SHP77 (cell line): ENCODE results near the gene ABLIM3.
"Not testable (repeated sequence)": the region's sequence is repeated elsewhere in the genome, so short reads cannot be mapped to it uniquely, and the experiment has no call there.

Experiments
- DNase-seq, 2 experiments: peaks; one replicate each; lab custom pipeline; 2025; lab: John Stamatoyannopoulos, UW

ABLIM3 gene

DNA sequence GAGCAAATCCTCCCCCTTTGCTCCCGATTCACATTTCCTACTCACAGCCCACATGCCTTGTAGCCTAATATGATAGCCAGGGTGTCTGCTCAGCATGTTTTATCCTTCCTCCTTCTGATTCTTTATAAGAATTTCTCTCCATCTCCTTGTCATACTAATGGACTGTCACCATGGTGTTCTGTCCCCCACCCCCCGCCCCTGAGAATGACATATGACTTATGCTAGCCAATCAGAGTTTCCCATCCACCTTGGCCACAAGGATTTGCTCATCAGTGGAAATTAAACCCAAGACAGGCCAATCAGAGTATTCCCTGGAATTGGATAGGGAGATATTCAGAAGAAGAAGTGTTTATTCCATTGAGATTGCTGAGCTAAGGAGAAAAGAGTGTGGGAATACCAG, 16.0 kb downstream of the ABLIM3 start:
- peak; percentile 25 to 49 for DNase-seq

DNA sequence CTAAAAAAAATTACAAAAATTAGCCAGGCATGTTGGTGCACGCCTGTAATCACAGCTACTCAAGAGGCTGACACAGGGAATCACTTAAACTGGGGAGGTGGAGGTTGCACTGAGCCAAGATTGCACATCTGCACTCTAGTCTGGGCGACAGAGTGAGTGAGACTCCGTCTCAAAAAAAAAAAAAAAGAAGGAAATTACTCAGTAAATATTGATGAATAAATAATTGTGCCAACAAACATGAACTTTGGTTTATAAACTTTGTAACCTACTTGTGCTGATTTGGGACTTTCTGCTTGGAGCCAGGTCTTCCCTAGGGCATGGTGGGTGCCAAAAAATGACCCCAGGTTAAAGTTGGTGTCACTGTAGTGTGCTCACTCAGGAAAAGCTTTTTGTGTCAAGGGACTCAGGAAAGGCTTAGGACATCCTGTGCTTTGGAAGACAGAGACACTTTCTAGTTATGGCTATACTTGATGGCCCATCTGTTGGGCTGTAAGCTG, 19.0 kb downstream of the ABLIM3 start:
- DNase-seq: no peak

DNA sequence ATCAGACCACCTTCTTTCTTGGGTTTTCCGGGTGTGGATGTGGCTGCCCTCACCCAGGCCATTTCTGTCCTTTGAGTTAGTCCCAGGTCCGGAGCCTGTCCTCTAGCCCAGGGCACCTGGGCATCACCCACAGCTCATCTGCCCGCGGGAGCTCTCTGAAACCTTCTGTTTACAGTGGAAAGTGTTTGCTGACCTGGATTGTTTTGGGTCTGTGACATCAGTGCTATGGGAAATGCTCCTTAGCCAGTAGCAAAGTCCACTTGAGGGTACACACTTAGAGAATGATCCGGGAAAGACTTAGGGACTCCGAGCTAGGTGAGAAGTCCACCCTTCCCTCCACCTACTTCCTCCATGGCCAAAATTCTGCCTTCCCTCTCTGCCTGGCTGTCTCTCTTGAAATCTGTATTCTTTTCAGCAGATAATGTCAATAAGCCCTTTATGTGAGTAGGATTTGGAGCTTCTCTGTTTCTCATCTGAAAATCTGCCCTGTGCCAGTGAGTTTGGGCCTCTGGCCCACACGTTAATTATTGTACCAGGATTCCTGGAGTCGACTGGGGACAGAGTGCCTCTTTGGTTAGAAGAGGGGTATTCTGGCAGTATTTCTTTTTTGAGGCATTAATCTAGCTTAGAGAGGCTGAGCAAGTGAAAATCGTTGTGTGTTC, 19.9 kb downstream of the ABLIM3 start:
- DNase-seq: peak in 1 of 2 experiments; percentile 12

DNA sequence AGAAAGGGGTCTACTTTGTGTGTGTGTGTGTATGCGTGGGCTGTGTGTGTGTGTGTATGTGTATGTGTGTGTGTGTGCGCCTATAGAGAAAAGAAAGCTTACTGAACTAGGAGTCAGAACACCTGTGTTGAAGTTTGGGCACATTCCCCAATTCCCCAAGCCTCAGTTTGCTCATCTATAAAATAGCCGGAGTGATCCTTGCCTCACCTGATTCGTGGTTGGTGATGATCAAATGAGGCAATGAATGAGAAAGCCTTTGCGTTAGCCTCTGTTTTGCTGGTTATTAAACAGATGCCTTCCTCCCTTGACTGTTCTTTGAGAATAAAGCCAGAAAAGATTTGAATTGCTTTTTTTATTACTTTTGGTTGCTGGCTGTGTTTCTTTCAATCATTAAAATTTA, 20.6 kb downstream of the ABLIM3 start:
- DNase-seq: no peak

DNA sequence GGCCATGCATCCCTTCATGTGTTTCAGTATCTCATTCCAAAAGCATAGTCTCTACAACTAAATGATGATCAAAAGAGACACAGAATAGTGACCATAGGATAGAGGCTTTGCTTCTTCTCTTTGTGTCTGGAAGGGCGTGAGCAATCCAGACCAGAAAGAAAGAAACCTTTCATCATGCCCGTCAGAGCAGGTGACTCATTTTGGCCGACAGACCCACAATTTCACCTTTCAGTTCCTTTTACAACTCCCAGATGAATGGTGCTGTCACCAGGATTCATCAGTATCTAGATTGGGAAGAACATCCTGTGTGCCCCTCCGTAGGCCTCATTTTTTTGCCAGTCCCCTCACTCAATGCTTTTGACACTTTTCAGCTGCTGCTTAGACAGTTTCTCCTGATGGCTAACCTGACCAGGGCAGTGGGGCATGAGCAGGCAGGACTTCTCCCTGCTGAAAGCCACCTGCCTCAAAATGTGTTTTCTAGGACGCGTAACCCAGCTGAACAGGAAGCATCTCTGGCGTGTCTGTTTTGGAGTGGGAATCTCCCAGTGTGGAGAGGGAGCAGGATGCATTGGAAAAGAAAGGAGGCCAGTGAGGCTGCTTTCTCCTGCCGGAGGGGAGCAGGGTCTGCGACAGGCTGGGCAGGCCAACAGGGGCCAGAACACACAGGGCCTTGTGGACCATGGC, 21.2 kb downstream of the ABLIM3 start:
- DNase-seq: no peak

DNA sequence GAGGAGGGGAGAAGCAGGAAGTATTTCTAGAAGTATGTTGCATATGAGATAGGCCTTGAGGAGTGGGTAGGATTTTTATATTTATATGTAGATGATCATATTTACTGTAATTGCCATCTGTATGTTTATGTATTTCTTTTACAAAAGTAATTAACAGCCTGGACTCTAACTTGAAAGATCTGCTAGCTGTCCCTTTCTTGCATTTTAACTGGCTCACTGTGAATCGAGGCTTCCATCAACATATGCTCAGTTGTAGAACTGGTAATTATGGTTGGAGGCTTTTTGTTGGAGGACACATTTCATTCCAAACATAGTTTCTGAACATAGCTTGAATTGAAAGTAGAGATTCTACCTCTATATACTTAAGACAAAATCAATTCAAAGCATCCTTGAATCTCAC, 23.4 kb downstream of the ABLIM3 start:
- no peak for DNase-seq

DNA sequence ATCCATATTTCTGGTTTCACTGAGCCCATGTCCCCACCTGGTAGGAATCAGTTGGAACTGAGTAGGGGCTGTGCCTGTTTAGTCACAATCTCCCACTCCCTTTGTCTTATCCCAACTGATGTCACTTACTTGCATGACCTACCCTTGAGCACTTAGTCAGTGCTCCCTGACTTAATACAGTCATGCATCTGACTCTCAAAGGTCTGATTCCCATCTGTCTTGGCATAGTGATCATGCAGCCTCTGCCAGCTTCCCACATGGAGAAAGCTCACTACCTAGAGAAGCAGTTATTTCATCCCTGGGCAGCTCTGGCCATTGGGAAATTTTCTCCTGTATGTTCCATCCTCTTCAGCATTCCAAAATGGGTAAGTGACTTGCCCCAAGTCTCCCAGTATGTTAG, 24.8 kb downstream of the ABLIM3 start:
- no peak for DNase-seq

DNA sequence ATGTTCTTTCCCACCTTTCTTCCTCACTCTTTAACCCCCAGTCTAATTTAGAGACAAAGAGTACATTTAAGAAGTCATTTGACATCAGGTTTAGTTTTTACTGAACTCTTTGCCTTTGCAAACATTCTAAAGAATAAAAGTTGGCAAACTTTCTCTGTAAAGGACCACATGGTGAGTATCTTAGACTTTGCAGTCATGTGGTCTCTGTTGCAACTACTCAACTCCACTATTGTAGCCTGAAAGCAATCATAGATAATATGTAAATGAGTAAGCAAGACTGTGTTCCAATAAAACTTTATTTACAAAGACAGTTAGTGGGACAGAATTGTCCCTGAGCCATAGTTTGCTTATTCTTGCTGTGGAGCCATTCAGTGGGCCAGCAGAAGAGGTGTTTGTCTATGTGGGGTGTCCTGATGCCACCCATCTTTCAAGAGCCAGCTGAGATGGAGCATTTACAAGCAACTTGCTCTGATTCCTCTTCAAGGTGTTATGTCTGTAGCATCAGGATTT, 25.4 kb downstream of the ABLIM3 start:
- DNase-seq: no peak

DNA sequence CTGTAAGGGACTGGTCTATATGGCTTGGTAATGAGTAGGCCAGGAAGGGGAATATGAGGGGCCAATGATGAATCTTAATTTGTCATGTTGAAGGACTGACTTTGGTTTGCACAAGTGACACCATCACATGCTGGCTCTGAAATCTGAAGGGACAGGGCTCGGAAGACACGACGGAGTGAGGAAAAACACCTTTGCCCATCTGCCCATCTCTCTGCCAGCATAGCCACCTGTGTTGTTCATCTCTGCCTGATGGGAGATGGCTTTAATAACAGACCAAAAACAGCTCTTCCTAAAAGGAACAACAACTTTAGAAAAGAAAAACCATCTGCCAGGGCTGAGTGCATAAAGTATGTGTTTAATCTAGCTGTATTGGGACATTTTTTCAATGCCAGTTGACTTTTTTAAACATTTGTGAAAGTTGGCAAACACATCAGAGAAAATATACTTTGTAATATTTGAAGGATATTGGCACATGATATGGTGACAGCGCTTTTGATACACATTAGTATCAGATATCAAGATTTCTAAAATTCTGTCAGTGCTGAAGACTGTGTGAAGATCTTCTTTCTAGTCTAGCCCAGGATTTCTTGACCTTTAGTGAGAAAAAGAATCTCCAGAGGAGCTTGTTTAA, 27.1 kb downstream of the ABLIM3 start:
- no peak for DNase-seq

DNA sequence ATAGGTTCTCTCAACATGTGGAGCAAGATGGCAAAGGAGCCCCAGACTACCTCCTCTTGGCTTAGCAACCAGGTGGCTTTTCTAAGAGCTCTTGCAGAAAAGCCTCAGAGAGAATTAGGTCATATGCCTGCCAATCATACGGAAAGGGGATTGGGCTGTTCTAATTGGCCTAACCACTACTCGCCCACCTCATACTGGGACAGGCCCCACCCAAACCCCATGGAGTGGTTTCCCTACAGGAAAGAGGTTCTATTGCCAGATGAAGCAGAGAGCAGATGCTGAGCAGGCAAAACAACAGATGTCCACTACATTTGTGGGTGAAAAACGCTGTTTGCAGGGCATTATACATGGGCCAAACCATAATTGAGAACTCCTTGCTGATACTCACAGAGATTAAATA, 29.0 kb downstream of the ABLIM3 start:
- DNase-seq: no peak

DNA sequence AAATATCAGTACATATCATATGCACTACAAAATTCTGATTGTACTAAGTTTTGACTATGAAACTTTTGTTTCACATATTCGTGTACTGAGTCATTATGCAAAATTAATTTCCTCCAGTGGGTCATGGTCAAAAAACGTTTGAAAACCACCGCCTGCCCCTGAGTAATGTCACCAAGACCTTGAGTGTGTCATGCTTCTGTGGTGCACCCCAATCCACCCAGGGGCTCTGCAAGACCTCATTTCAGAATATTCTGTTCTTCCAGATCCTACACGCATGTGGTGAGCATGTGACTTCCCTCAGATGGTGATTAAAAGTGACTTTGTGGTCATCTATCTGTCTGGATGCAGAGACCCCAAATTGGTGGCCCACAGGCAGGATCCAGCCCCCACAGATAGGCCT, 31.0 kb downstream of the ABLIM3 start:
- DNase-seq: no peak

DNA sequence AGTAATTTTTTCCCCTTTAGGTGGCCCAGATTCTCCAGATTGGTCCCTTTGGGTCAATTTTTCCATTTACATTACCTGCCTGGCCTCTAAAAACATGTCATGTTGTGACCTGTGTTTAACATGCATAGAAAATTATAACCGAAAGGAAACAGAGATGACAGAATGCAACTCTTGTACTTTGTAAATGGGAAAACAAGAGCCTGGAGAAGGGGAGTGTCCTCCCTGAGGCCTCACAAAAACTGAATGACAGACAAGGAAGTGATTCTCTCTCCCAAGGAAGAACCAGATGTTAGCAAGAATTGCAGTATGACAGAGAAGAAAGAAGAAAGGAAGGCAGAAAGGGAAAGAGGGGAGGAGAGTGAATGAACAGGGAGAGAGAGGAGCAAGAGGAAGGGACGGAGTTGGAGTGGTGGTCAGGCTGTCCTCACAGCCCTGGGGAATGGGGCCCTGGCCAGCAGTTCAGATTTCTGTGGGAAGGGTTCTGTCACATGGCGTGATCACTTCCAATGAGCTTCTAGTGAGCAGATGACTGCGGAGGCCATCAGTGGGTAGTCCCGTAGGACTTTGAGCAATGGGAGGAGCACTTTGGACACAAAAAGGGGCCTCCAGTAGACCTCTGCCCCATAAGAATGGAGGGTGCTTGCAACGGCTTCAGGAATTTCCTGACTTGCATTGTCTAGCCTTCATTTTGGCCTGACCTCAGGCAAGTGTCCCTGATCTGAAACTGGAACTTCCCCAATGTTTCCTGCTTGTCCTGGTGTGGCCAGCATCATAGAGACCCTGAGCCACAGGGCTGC, 31.6 kb downstream of the ABLIM3 start:
- DNase-seq: no peak

DNA sequence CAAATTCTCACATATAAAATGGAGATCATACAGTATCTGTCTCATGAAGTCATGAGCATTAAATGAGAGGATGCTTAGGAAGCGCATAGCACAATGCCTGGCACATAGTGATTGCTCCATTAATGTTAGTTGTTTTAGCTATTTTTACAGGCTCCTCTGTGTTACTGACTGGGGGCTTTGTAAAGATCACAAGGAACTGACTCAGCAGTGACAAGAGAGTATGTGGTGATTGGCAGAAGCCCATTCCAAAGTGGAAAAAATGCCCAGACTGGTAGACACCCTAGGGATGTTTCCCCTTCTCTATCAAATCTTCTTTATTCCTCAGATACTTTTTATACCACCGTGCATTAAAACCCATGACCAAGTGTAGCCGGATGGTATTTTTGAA, 33.5 kb downstream of the ABLIM3 start:
- no peak for DNase-seq

DNA sequence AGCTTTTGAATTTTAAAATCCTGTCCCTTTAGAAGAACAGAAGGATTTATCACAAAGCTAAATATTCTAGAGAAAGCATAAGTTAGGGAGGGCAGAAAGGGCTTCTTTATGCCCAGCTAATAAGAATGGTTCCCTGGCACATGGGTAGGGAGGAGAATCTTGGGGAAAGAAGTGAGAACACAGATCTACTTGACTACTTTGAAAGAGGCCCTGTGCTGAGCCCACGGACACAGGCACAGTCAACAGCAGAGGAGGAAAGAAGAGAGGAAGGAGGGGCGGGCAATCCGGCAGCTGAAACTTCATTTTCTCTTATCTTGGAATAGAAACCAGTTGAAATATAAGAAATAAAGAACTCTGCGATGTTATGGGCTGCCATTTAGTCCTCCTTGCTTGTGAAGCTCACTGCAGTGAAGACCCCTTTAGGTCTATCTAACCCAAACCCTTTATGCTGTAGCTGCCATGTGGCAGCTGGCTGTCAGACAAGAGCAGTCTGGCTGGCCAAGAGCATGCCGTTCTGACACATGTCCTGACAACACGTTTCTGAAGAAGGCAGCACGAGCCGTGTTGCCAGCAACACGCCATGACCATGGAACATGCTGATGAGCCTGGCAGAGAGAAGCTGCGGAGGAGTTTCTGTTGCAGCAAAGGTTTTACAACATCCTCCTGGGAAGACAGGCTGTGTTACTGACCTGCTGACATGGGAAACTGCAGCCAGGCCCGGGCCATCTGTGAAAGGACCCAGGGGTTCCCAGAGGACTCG, 34.2 kb downstream of the ABLIM3 start:
- DNase-seq: no peak

DNA sequence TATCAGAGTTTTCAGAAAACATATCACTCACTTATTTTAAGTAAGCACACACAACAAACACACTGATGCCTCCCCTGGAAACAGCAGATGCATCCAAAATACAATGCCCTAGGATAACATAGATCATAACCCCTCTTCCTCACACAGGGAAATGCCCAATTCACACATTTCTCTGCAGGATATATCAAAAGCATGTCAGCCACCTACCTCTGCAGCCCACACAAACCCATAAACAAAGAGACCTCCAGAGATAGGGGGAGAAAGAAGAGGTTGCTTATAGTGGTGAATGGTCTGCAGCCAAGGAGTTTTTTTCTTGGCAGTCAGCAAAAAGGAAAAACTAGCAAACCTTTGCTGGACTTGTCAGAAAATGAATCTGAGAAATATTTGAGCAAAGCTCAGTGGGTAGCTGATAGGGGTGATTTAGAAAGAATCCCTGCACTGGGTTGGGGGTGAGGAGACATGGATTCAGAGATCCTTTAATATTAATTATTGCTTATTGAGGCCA, 36.1 kb downstream of the ABLIM3 start:
- DNase-seq: no peak

DNA sequence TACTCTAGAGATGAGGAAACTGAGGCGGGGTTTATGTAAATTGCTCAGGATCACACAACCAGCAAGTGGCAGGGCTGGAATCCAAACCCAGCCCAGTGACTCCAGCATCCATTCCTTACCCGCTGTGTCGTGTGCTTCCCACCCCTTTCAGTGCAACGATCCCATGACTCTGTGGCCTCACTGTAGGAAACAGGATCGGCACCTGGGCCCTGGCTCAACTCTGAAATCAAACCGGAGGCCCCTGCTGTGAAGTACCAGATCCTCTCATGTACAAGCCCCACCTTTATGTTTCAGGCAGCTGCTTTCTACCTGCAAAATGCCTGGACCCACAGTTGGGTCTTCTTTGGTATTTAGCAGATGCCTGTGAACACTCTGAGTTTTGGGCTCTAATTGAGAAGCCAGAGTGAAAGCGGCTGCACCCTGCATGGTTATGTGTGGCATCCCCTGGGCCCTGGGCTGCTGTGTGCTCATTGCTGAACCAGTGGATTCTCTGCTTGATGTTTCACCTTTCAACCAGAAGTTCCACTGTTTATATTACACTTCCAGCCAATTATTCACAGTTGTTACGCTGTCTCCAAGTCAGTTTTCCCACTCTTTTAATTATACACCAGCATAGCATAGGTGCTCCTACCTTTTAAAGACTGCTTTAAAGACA, 36.7 kb downstream of the ABLIM3 start:
- no peak for DNase-seq

DNA sequence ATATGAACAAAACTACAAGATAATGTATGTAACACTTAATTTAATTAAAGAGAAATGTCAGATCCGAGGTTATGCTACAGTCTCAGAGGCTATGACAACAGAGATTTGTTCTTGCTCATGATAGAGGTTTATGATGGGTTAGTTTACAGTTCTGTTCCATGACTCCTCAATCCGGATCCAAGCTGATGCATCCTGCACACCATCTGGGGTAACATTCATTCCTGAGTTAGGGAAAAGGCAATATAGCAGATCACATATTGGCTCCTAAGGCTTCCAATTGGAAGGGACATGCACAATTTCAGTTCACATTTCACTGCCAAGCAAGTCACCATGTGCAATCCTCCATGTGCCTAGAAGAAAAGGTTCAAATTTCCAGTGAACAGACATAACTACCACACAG, 40.4 kb downstream of the ABLIM3 start:
- DNase-seq: no peak

DNA sequence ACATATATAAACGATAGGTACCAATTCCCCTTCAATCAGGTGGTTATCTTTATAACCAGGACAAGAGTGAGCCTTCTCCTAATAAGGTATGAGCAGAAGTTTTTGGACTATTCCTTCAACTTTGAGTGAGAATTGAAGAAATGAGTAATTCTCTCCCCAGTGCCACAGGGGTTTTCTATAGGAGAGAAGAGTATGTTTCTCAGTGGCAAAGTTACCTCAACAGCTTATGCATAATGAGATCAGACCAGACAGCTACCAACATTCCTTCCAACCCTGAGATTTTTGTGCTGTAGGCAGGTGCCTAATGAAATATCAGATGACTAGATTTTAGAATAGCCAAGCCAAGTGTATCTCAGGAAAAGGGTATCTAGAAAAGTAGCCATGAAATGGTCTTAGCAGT, 40.9 kb downstream of the ABLIM3 start:
- DNase-seq: no peak

DNA sequence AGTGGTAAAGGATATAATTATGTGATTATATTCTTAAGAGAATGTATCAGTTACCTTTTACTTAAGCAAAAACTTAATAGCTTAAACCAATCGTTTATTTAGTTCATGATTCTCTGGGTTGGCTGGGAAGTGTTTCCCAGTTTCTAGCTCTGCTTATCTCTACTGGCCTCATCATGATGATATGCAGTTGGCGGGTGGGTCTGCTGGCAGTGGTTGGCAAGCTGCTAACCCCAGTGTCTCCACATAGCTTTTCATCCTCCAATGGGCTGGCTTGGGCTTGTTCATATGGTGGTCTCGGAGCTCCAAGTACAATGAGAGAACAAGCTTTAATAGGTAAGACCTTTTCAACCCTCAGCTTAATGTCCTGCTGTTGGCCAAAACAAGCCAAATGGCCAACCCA, 43.8 kb downstream of the ABLIM3 start:
- no peak for DNase-seq

DNA sequence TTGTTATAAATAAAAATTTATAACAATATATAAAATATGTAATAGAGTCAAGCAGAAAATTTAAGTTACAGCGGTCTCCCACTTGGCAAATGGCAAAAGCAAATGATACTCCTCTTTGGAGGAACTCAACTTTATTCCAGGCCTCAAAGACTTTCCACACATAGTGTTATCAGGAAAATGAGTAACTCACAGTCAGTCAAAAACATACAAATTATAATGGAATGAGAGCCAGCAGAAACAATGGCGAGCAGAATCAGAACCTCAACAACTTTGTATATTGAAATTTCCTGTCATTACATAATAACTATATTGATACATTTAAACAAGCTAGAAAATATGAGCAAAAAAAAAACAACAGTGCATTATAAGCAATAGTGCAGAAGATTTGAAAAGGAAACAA, 45.2 kb downstream of the ABLIM3 start:
- no peak for DNase-seq

DNA sequence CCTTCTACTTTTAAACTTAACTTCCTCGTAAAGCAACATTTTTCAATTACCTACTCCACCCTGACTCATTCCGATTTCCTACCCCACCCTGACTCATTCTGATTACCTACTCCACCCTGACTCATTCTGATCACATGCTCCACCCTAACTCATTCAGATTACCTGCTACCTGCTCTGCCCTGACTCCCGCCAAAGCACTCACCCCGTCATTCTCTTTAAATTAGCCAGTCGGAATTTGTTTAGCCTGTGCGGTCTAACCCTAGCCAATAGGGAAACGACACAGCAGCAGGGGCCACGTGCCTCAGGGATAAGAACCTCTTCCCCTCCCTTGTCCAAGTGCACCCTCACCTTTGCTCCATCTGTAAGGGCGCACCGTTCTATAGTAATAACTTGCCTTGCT, 46.3 kb downstream of the ABLIM3 start:
- not testable (repeated sequence) for DNase-seq
